Fibroblast of pulmonary artery (primary cell): ENCODE measurements around the gene SMLR1.
A peak's percentile ranks its signal among the peaks of the same experiment; 100 is the strongest.

Experiments used
- DNase-seq: peaks from one replicate; pipeline ENCODE4 v3.0.0-alpha.2; 2010; ENCODE audit warnings: low read depth
- H3K4me3 ChIP-seq: replicated peaks from 2 replicates; pipeline ENCODE4 v1.5.1; 2011; ENCODE audit warnings: low read depth, mild to moderate bottlenecking, control low read depth, low read length, moderate library complexity
- CTCF ChIP-seq: IDR thresholded peaks from 2 replicates; pipeline ENCODE4 v1.5.1; 2011; ENCODE audit warnings: mild to moderate bottlenecking, control low read depth, low read length, inconsistent platforms; ENCODE audit errors: missing control alignments

Gene SMLR1

GRCh38 chr6:130810307-130811030, 16.7 kb upstream of the SMLR1 start:
- DNase-seq: peak; percentile 4
- H3K4me3 ChIP-seq: no peak overlapping the region
- no peak for TF ChIP-seq CTCF

GRCh38 chr6:130811932-130812331, 15.3 kb upstream of the SMLR1 start:
- DNase-seq: no peak
- TF ChIP-seq CTCF: no peak
- no peak overlapping the region for H3K4me3 ChIP-seq

- no peak overlapping the region for H3K4me3 ChIP-seq
- no peak for DNase-seq
- no peak for TF ChIP-seq CTCF
Observed at GRCh38 chr6:130814506-130814905, 12.7 kb upstream of the SMLR1 start.

GRCh38 chr6:130815200-130816071, 11.8 kb upstream of the SMLR1 start:
- DNase-seq: no peak
- no peak for TF ChIP-seq CTCF
- no peak overlapping the region for H3K4me3 ChIP-seq

GRCh38 chr6:130822736-130823135, 4.5 kb upstream of the SMLR1 start:
- DNase-seq: no peak
- no peak for TF ChIP-seq CTCF
- H3K4me3 ChIP-seq: no peak overlapping the region

- no peak overlapping the region for H3K4me3 ChIP-seq
- DNase-seq: no peak
- no peak for TF ChIP-seq CTCF
Observed at GRCh38 chr6:130824978-130825694, 2.1 kb upstream of the SMLR1 start.
